ENCODE data around the gene AMBRA1.

The AMBRA1 gene

DNA sequence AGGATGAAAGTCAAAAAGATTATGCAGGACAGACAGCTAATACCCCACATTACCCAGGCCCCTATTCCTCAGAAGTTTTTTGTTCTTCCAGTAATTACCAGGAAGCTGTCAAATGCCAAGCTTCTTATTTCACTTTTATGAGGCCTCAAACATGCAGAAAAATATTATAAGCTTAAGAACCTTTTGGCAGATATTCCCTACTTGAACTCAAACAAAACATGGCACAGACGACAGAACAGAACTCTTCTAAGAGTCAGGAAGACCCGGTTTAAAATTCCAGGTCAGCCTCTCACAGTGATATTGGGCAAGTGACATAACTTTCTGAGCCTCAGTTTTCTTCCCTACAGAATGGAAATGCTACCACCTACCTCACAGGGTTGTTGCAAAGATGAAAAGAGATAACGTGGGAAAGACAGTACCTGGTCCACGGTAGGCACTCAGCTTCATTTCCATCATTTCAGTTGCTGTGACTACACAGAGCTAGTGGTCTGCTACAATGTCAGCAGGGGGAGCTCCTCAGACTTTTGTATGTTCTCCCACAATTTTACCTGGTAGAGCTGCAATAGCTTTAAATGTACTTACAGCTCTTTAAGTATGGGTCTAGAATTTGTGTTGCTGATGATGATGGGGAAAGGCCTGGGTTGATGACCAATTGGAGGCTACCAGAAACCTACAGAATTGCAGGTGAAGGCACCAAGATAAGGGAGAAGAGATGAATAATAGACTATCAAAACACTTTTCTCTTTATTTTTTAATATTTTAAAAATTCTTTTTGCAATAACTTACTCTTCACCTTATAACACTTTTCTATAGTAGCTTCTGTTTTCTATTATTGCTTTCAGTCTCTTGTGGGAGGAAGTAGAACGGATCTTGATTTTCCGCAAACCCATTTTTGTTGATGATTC, 103.9 kb downstream of the AMBRA1 start:
- Histone ChIP-seq H2BK15ac (replicated peaks; ENCODE audit: low read depth) (no peak overlapping the region), H3K79me1 (ENCODE audit: low read length) (no peaks in the 10 kb centered on the region), H3K56ac (ENCODE audit: low read length) (no peak overlapping the region), H2AK5ac (ENCODE audit: low read length) (no peak overlapping the region), H3K79me2 (ENCODE audit: control insufficient read depth, insufficient read depth, low read length) (no peaks in the 10 kb centered on the region), H3K23ac (ENCODE audit: low read length) (no peak overlapping the region), H3K27me3 (ENCODE audit: insufficient read depth, low read length, poor library complexity) (no peaks in the 10 kb centered on the region), H3K4me1 (ENCODE audit: control insufficient read depth, low read depth, low read length) (no peaks in the 10 kb centered on the region), H2BK120ac (ENCODE audit: low read depth, low read length) (no peak overlapping the region), H3K4me2 (ENCODE audit: low read length) (no peak overlapping the region), H3K4ac (ENCODE audit: low read depth, low read length) (no peak overlapping the region), H4K8ac (ENCODE audit: low read depth, low read length) (no peak overlapping the region), H2BK5ac (ENCODE audit: low read length) (no peak overlapping the region), H4K5ac (ENCODE audit: low read length) (no peak overlapping the region), H3K9ac (ENCODE audit: low read length) (no peak overlapping the region), H3K18ac (ENCODE audit: low read length) (no peak overlapping the region), H3K4me3 (ENCODE audit: low read length) (no peak overlapping the region), H3K36me3 (ENCODE audit: control insufficient read depth, insufficient read depth, low read length) (no peaks in the 10 kb centered on the region), H3K27ac (ENCODE audit: low read depth, low read length) (no peak overlapping the region)
- DNase-seq, result peak; percentile 79
- WGBS (ENCODE audit: extremely low coverage, insufficient coverage, low lambda C conversion rate), result no CpG with 5 or more reads among the region's 6 CpGs

DNA sequence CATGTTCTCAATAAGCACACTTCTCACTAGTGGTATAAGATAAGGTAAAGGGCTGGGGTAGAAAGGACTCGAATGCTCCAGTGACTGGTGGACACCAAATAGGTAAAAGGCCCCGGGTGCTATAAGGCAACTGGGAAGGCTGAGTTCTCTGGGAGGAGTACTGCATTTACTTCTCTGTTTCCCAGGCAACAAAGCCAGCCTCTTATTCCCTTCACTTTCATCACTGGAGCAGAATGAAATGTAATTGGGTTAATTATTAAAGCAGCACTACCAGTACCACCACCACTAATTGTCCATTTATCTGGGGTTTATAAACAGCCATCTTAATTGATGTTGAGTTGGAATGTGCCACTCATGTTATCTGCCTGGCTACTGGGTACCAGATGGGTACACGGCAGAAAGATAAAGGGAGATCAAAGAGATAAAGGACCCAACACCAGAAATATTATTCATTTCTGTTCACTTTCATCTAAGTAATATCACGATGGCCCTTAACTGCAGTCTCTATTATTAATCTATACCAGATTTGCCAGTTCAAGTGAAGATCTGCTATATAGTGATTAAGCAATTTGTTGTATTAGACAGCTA, 107.9 kb downstream of the AMBRA1 start:
- Histone ChIP-seq H3K56ac (ENCODE audit: low read length) (no peak overlapping the region), H3K9ac (ENCODE audit: low read length) (no peak overlapping the region), H4K8ac (ENCODE audit: low read depth, low read length) (no peak overlapping the region), H3K36me3 (ENCODE audit: control insufficient read depth, insufficient read depth, low read length) (no peaks in the 10 kb centered on the region), H2AK5ac (ENCODE audit: low read length) (no peak overlapping the region), H3K4me3 (ENCODE audit: low read length) (no peak overlapping the region), H3K27me3 (ENCODE audit: insufficient read depth, low read length, poor library complexity) (no peaks in the 10 kb centered on the region), H2BK120ac (ENCODE audit: low read depth, low read length) (no peak overlapping the region), H3K4ac (ENCODE audit: low read depth, low read length) (no peak overlapping the region), H3K18ac (ENCODE audit: low read length) (no peak overlapping the region), H3K4me1 (ENCODE audit: control insufficient read depth, low read depth, low read length) (no peaks in the 10 kb centered on the region), H3K27ac (ENCODE audit: low read depth, low read length) (no peak overlapping the region), H2BK5ac (ENCODE audit: low read length) (no peak overlapping the region), H3K79me2 (ENCODE audit: control insufficient read depth, insufficient read depth, low read length) (no peaks in the 10 kb centered on the region), H3K4me2 (ENCODE audit: low read length) (no peak overlapping the region), H3K79me1 (ENCODE audit: low read length) (no peaks in the 10 kb centered on the region), H3K23ac (ENCODE audit: low read length) (no peak overlapping the region), H2BK15ac (replicated peaks; ENCODE audit: low read depth) (no peak overlapping the region), H4K5ac (ENCODE audit: low read length) (no peak overlapping the region)
- DNase-seq, result no peak
- WGBS (ENCODE audit: extremely low coverage, insufficient coverage, low lambda C conversion rate), result no CpG with 5 or more reads among the region's 4 CpGs

DNA sequence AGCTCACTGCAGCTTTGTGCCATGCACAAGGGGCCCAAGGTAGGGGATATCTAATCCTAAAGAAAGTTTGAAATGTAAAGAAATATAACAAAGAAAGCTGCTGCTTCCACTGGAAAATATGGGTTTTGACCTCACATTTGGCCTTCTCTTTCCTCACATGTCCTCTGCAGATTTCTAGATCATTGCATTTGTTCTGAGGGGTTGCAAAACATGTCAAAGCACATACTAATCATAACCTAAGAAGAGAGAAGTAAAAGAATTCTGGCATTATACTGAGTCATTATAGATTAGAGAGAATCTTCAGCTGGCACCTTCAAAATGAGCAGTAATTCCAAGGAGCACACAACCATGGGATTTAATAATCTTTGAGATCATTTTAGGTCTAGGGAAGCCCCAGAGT, 109.7 kb downstream of the AMBRA1 start:
- Histone ChIP-seq H3K4me1 (ENCODE audit: control insufficient read depth, low read depth, low read length) (no peaks in the 10 kb centered on the region), H4K5ac (ENCODE audit: low read length) (no peak overlapping the region), H3K56ac (ENCODE audit: low read length) (no peak overlapping the region), H3K27ac (ENCODE audit: low read depth, low read length) (no peak overlapping the region), H3K4me3 (ENCODE audit: low read length) (no peak overlapping the region), H3K9ac (ENCODE audit: low read length) (no peak overlapping the region), H3K23ac (ENCODE audit: low read length) (no peak overlapping the region), H3K79me2 (ENCODE audit: control insufficient read depth, insufficient read depth, low read length) (no peaks in the 10 kb centered on the region), H4K8ac (ENCODE audit: low read depth, low read length) (no peak overlapping the region), H2BK120ac (ENCODE audit: low read depth, low read length) (no peak overlapping the region), H2AK5ac (ENCODE audit: low read length) (no peak overlapping the region), H3K36me3 (ENCODE audit: control insufficient read depth, insufficient read depth, low read length) (no peaks in the 10 kb centered on the region), H3K4me2 (ENCODE audit: low read length) (no peak overlapping the region), H2BK5ac (ENCODE audit: low read length) (no peak overlapping the region), H3K27me3 (ENCODE audit: insufficient read depth, low read length, poor library complexity) (no peaks in the 10 kb centered on the region), H3K79me1 (ENCODE audit: low read length) (no peaks in the 10 kb centered on the region), H3K4ac (ENCODE audit: low read depth, low read length) (no peak overlapping the region), H2BK15ac (replicated peaks; ENCODE audit: low read depth) (no peak overlapping the region), H3K18ac (ENCODE audit: low read length) (no peak overlapping the region)
- no peak for DNase-seq

GRCh38 chr11:46480909-46481308, 112.9 kb downstream of the AMBRA1 start:
- Histone ChIP-seq H3K18ac (ENCODE audit: low read length) (no peak overlapping the region), H3K27ac (ENCODE audit: low read depth, low read length) (no peak overlapping the region), H3K36me3 (ENCODE audit: control insufficient read depth, insufficient read depth, low read length) (no peaks in the 10 kb centered on the region), H4K8ac (ENCODE audit: low read depth, low read length) (no peak overlapping the region), H3K4ac (ENCODE audit: low read depth, low read length) (no peak overlapping the region), H2BK15ac (replicated peaks; ENCODE audit: low read depth) (no peak overlapping the region), H4K5ac (ENCODE audit: low read length) (no peak overlapping the region), H3K79me2 (ENCODE audit: control insufficient read depth, insufficient read depth, low read length) (no peaks in the 10 kb centered on the region), H2AK5ac (ENCODE audit: low read length) (no peak overlapping the region), H2BK120ac (ENCODE audit: low read depth, low read length) (no peak overlapping the region), H3K4me1 (ENCODE audit: control insufficient read depth, low read depth, low read length) (no peaks in the 10 kb centered on the region), H3K4me2 (ENCODE audit: low read length) (no peak overlapping the region), H3K56ac (ENCODE audit: low read length) (no peak overlapping the region), H3K79me1 (ENCODE audit: low read length) (no peaks in the 10 kb centered on the region), H3K4me3 (ENCODE audit: low read length) (no peak overlapping the region), H2BK5ac (ENCODE audit: low read length) (no peak overlapping the region), H3K9ac (ENCODE audit: low read length) (no peak overlapping the region), H3K23ac (ENCODE audit: low read length) (no peak overlapping the region), H3K27me3 (ENCODE audit: insufficient read depth, low read length, poor library complexity) (no peaks in the 10 kb centered on the region)
- WGBS (ENCODE audit: extremely low coverage, insufficient coverage, low lambda C conversion rate), result no CpG with 5 or more reads among the region's 3 CpGs
- no peak for DNase-seq

DNA sequence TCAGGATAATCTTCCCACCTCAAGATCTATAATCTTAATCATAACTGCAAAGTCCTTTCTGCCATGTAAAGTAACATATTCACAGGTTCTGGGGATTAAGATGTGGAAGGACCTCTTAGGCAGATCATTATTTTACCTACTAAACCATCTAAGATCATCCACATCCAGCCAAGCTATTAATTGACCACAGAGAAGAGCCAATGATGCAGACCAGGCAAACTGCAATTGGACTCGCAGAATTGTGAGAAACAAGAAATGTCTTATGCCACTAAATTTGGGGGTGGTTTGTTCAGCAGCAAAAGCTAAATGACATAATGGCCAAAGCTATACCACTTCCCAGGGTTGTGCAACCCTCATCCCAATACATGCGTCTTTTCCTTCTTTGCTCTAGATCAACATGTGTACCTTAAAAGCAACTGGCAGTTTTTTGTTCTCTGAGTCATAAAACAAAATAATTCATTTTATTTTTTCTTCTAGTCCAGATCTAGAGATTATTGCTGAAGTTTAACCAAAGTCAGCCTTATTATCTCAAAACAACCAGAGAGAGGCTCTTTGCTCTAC, 113.6 kb downstream of the AMBRA1 start:
- no peaks in the 10 kb centered on the region for H3K79me2 ChIP-seq (ENCODE audit: control insufficient read depth, insufficient read depth, low read length)
- no peak overlapping the region for H3K4me2 ChIP-seq (ENCODE audit: low read length)
- no peak overlapping the region for H2AK5ac ChIP-seq (ENCODE audit: low read length)
- H3K4ac ChIP-seq (ENCODE audit: low read depth, low read length), result no peak overlapping the region
- no peaks in the 10 kb centered on the region for H3K27me3 ChIP-seq (ENCODE audit: insufficient read depth, low read length, poor library complexity)
- no peak overlapping the region for H3K27ac ChIP-seq (ENCODE audit: low read depth, low read length)
- H3K9ac ChIP-seq (ENCODE audit: low read length), result no peak overlapping the region
- H2BK15ac ChIP-seq (replicated peaks; ENCODE audit: low read depth), result no peak overlapping the region
- no peak for DNase-seq
- no peak overlapping the region for H2BK120ac ChIP-seq (ENCODE audit: low read depth, low read length)
- H3K18ac ChIP-seq (ENCODE audit: low read length), result no peak overlapping the region
- WGBS (ENCODE audit: extremely low coverage, insufficient coverage, low lambda C conversion rate), result no CpG with 5 or more reads among the region's 2 CpGs
- H3K79me1 ChIP-seq (ENCODE audit: low read length), result no peaks in the 10 kb centered on the region
- no peaks in the 10 kb centered on the region for H3K36me3 ChIP-seq (ENCODE audit: control insufficient read depth, insufficient read depth, low read length)
- H4K8ac ChIP-seq (ENCODE audit: low read depth, low read length), result no peak overlapping the region
- no peak overlapping the region for H3K4me3 ChIP-seq (ENCODE audit: low read length)
- no peak overlapping the region for H2BK5ac ChIP-seq (ENCODE audit: low read length)
- no peak overlapping the region for H4K5ac ChIP-seq (ENCODE audit: low read length)
- no peak overlapping the region for H3K56ac ChIP-seq (ENCODE audit: low read length)
- H3K23ac ChIP-seq (ENCODE audit: low read length), result no peak overlapping the region
- no peaks in the 10 kb centered on the region for H3K4me1 ChIP-seq (ENCODE audit: control insufficient read depth, low read depth, low read length)
